HG02571 (cell line): ENCODE data around the gene CSK.
A peak's percentile ranks its signal among the peaks of the same experiment; 100 is the strongest.

Source experiments
- ATAC-seq: cut with Tn5 transposase; IDR thresholded peaks from one replicate; pipeline ENCODE4 v1.9.1; 2021; ENCODE audit warnings: mild to moderate bottlenecking, moderate library complexity; ENCODE audit not compliant: unreplicated experiment

The CSK gene

DNA sequence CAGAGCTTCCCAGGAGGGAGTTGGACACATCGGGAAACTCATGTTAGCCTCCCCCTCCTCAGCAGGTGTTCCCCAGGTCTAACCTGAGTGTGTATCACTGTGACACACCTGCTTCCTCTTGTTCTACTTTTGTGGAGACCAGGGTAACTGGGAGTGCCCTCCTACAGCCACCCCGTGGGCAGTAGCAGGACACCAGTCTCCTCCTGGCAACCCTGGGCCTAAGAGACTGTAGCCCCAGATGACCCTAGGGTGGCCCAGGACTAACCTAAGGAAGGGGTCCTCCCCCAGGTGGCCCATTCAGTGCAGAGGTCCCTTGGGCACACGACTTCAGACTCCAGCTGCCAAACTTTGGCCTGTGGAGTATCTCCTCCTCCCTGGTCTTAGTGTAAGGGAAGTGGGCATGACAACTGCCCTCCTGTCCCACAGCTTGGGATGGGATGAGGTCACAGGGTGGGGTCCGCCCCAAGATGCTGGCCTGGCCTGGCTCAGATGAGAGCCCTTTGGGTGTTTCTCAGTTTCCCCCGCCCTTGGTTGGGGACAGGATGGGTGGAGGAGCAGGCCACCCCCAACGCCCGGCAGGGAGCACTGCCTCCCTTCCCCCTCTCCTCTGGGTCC is 4.8 kb downstream of the CSK start:
- ATAC-seq, result no peak

- ATAC-seq, result peak; percentile 48
Observed at GRCh38 chr15:74787251-74788041, 5.6 kb downstream of the CSK start.

GRCh38 chr15:74788042-74788682 is 6.3 kb downstream of the CSK start:
- ATAC-seq, result no peak

- no peak for ATAC-seq
Observed at GRCh38 chr15:74788683-74789151, 6.8 kb downstream of the CSK start.

- no peak for ATAC-seq
Observed at GRCh38 chr15:74789171-74789631, 7.3 kb downstream of the CSK start.

DNA sequence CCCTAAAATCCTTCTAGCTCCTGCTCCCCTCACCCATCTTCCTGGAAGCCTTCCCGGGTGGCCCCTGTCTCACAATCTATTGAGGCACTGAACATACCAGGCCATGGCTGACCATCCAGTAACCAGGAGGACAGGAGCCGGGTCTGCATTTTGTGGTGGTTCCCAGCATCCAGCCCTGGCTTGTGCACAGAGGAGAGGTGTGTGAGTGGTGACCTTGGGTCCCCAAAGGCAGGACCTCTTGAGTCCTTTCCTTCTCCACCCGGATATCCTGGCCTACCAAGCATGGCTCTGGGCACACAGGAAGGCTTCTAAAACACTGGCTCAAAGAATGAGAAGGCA is 7.8 kb downstream of the CSK start:
- ATAC-seq, result no peak

GRCh38 chr15:74790080-74790916 is 8.4 kb downstream of the CSK start:
- ATAC-seq, result no peak

DNA sequence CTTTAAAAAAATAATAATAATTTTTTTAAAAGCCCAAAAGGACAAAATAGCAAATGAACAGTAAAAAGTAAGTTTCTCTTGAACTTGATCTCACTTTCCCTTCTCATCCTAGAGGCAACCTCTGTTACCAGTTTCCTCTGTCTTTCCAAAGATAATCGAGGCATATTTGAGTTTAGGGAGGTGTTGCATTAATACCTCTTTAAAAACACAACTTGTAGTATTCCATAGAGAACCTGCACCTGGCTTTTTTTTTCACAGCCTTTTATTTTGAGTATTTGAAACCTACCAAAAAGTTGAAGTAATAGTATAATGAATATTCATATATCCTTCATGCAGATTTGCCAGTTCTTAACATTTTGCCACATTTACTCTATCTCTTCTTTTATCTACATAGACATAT is 9.1 kb downstream of the CSK start:
- ATAC-seq, result no peak

DNA sequence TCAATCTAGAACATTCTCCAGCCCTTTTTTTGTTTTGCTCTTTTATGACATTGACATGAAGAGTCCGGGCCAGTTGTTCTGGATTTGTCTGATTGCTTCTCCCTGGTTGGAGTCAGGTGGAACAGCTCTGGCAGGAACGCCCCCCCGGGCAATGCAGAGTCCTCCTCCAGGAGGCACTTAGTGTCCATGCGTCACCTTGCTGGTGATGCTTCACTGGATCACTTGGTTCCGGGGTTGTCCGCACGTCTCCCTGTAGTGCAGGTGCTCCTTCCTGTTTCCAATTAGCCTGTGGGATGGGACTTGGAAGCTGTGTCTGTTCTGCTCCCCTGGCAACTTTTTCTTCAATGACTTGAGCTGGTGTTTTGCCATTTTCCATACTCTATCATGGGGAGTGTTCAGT is 9.8 kb downstream of the CSK start:
- ATAC-seq, result no peak

GRCh38 chr15:74792227-74793016 is 10.5 kb downstream of the CSK start:
- no peak for ATAC-seq

GRCh38 chr15:74793135-74794028 is 11.5 kb downstream of the CSK start:
- no peak for ATAC-seq

DNA sequence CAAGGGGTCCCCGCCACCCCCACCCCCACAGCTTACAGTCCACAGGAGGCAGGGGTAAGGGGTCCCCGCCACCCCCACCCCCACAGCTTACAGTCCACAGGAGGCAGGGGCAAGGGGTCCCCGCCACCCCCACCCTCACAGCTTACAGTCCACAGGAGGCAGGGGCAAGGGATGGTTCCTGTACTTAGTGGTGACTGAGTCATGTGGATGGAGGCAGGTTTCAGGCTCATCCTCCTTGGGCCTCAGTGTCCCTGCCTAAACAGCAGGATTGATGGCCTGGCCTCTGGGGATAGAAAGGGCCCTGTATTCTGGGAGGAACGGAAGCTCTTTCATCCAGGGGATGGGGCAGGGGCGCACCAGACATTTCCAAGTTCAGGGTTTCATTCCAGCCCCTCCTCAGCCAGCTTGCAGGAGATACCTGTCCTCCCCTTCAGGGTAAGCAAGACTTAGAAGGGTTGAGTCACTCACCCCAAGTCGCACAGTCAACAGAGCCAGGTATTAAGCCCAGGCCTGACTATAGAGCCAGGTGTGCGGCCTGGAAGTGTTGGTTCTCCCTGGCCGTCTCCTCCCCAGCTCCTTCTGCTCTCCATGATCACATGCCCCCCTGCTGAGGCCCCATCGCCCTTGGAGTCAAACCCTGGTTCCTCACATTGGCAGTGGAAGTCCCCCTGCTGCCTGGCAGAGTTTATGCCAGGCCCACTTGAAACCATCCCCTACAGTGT is 12.5 kb downstream of the CSK start:
- ATAC-seq, result no peak

GRCh38 chr15:74794970-74795349 is 13.1 kb downstream of the CSK start:
- no peak for ATAC-seq

GRCh38 chr15:74795966-74796625 is 14.2 kb downstream of the CSK start:
- no peak for ATAC-seq

DNA sequence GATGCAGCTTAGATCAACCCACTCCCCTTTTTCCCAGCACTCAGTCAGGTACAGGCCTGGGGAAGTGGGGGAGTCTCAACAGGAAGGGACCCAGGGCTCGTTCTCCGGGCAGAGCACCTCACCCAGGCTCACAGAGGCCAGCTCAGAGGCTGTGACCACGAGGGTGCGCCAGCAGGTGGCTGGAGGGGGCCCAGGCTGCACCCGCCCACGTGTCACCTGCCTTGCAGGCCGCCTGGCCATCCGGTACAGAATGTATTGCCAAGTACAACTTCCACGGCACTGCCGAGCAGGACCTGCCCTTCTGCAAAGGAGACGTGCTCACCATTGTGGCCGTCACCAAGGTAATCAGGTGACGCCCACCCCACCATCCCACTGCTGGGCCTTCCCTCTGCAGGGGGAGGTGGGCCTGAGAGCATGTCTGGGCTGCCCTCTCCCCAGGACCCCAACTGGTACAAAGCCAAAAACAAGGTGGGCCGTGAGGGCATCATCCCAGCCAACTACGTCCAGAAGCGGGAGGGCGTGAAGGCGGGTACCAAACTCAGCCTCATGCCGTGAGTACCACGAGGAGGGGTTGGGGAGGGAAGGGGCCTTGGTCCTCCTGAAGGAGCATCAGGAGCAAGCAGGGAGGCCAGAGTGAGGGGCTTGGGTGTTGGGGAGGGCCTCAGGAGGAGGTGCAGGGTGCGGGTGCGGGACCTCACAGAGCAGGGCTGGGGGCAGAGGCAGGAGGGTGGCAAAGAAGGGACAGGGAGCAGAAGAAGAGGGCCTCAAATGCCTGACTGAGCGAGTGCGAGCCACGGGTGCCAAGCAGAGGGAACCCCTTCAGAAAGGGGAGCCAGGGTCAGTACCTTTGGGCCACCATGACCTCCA is 16.7 kb downstream of the CSK start:
- ATAC-seq, result no peak

DNA sequence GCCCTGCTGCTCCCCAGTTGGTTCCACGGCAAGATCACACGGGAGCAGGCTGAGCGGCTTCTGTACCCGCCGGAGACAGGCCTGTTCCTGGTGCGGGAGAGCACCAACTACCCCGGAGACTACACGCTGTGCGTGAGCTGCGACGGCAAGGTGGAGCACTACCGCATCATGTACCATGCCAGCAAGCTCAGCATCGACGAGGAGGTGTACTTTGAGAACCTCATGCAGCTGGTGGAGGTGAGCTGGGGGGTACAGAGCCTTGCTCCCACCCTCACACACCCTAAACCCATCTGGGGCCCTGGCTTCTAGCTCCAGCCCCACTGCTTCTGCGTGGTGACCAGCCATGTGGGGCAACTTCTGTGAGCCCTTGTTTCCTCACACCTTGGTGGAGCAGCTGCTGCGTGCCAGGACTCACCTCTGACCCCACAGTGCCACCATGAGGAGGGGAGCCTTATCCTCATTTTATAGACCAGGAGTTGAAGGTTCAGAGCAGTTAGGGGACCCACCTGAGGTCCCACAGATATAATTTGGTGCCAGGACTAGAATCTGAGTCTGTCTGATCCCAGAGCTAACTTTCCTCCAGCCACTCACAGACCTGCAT is 17.5 kb downstream of the CSK start:
- no peak for ATAC-seq
